ENCODE results near the gene RC3H1.

Gene RC3H1

GRCh38 chr1:173925306-173926242 is 96.6 kb downstream of the RC3H1 start:
- TF ChIP-seq CTCF (IDR thresholded peaks at IDR 0.05) = no peak
- no peaks in the 10 kb centered on the region for H3K9me3 Mint-ChIP-seq
- H3K27ac Mint-ChIP-seq = peak overlapping the region; percentile 33
- DNase-seq = no peak
- H3K27me3 Mint-ChIP-seq (ENCODE audit: low read depth, poor library complexity) = peaks cover 11% of the 10 kb centered on the region
- peaks cover 6% of the 10 kb centered on the region for H3K36me3 Mint-ChIP-seq (ENCODE audit: low read depth)
- H3K4me3 Mint-ChIP-seq = no peak overlapping the region
- H3K4me1 Mint-ChIP-seq = no peaks in the 10 kb centered on the region

- DNase-seq = no peak
- Mint-ChIP-seq H3K4me1 (peaks cover 8% of the 10 kb centered on the region), H3K4me3 (no peak overlapping the region), H3K36me3 (ENCODE audit: low read depth) (no peaks in the 10 kb centered on the region), H3K9me3 (no peaks in the 10 kb centered on the region), H3K27ac (no peak overlapping the region), H3K27me3 (ENCODE audit: low read depth, poor library complexity) (peaks cover 16% of the 10 kb centered on the region)
- no peak for TF ChIP-seq CTCF (IDR thresholded peaks at IDR 0.05)
Measured at GRCh38 chr1:173920861-173921260, 101.3 kb downstream of the RC3H1 start.

- Mint-ChIP-seq H3K27me3 (ENCODE audit: low read depth, poor library complexity) (peaks cover 8% of the 10 kb centered on the region), H3K27ac (no peak overlapping the region), H3K4me3 (no peak overlapping the region), H3K4me1 (peaks cover 12% of the 10 kb centered on the region), H3K9me3 (no peaks in the 10 kb centered on the region), H3K36me3 (ENCODE audit: low read depth) (no peaks in the 10 kb centered on the region)
- DNase-seq = no peak
- no peak for TF ChIP-seq CTCF (IDR thresholded peaks at IDR 0.05)
Measured at GRCh38 chr1:173917635-173918493, 104.3 kb downstream of the RC3H1 start.

DNA sequence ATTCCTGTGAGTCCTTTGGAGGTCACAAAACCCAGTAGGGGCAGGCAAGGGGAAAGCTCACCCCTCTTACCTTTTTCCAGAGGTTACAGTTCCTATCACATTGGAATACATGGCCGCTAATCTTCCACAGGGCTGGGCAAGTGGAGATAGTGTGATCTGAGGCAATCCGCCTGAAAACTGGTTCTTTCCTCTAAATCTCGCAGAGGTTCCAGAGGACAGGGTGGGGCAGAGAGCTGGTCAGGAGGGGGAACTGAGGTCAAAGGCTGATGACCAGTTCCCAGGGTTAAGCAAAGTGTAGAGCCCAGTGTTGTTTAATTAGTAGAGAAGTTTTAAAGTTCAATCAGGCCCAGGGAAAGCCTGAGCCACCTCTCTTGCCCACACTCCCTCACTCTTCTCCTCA is 105.0 kb downstream of the RC3H1 start, which contains the start of gene SERPINC1:
TSS of gene SERPINC1 (minus strand) at position 179 of the 400 bp plus-strand sequence. CDS start at position 111, 68 bp downstream.
- Mint-ChIP-seq H3K27me3 (ENCODE audit: low read depth, poor library complexity) (peaks cover 8% of the 10 kb centered on the region), H3K4me3 (no peak within 1 kb of the TSS), H3K36me3 (ENCODE audit: low read depth) (no peaks in the 10 kb centered on the region), H3K4me1 (peaks cover 12% of the 10 kb centered on the region), H3K9me3 (no peaks in the 10 kb centered on the region), H3K27ac (peak within 1 kb of the TSS; percentile 41)
- DNase-seq = no peak
- no peak for TF ChIP-seq CTCF (IDR thresholded peaks at IDR 0.05)

DNA sequence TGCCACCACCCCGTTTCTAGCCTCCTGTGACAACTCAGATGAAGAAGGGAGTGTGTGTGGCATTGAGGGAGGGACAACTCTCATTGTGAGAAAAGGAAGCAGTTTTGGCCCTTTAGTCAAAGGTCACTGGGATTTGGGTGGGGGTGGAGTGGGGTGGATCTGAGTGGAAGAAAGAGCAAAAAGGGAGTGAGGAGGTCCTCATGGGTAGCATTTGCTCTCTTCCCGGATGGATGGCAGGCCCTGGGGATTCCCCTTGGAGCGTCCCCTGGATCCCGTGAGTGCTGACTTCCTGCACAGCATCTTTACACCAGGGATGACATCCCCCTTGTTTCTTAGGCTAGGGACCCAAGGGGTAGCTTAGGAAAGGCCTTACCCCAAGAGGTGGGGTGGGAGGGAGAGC is 105.5 kb downstream of the RC3H1 start:
- no peak overlapping the region for H3K4me3 Mint-ChIP-seq
- peaks cover 8% of the 10 kb centered on the region for H3K27me3 Mint-ChIP-seq (ENCODE audit: low read depth, poor library complexity)

More for the DNA sequence above, 105.5 kb downstream of the RC3H1 start:
- DNase-seq = no peak
- TF ChIP-seq CTCF (IDR thresholded peaks at IDR 0.05) = no peak
- no peaks in the 10 kb centered on the region for H3K9me3 Mint-ChIP-seq
- H3K36me3 Mint-ChIP-seq (ENCODE audit: low read depth) = no peaks in the 10 kb centered on the region
- H3K4me1 Mint-ChIP-seq = peaks cover 12% of the 10 kb centered on the region
- H3K27ac Mint-ChIP-seq = no peak overlapping the region

All from nephron progenitor cell (in vitro differentiated cells).